HG02798 (cell line): Measurements from ENCODE around the gene TAS1R2.

ENCODE experiments used
- ATAC-seq: cut with Tn5 transposase; IDR thresholded peaks from one replicate; pipeline ENCODE4 v1.9.1; 2021; ENCODE audit warnings: mild to moderate bottlenecking; ENCODE audit not compliant: unreplicated experiment, poor library complexity

The TAS1R2 gene

GRCh38 chr1:18830596-18830995 is 28.9 kb downstream of the TAS1R2 start:
- no peak for ATAC-seq

DNA sequence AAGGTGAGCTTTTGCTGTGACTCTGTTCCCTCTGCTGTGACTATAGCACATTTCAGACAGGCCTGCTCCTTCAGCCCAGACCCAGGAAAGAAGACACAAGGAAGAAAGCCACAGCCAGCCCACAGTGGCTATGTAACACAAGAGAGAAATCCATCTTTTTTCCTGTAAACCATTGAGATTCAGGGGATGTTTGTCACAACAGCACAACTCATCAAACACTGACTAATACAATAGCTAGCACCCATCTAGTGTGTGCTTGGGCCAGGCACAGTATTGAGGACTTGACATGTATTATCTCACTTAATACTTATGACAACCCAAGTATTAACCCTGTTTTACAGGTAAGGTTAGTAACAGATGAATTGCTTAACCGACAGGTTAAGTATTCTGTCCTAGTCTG is 29.8 kb downstream of the TAS1R2 start:
- ATAC-seq, result no peak

DNA sequence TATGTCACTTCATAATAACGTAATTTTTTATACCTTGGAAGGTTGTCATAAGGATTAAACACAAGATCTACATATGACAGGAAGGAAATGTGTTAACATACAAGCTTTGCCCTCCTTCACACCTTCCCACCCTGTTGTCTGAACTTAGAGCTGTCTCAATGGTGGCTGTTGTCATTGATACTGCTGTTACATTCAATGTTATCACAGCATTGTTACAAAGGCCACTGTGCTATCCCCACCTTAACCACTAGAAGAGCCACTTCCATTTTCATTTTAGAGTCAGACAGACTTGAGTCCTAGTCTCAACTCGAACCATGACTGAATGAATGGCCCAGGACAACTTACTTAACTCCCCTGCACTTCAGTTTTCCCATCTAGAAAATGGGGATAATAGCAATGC is 31.2 kb downstream of the TAS1R2 start:
- no peak for ATAC-seq

- no peak for ATAC-seq
Measured at GRCh38 chr1:18823438-18823837, 36.0 kb downstream of the TAS1R2 start.

GRCh38 chr1:18820791-18821641 is 38.4 kb downstream of the TAS1R2 start:
- no peak for ATAC-seq

DNA sequence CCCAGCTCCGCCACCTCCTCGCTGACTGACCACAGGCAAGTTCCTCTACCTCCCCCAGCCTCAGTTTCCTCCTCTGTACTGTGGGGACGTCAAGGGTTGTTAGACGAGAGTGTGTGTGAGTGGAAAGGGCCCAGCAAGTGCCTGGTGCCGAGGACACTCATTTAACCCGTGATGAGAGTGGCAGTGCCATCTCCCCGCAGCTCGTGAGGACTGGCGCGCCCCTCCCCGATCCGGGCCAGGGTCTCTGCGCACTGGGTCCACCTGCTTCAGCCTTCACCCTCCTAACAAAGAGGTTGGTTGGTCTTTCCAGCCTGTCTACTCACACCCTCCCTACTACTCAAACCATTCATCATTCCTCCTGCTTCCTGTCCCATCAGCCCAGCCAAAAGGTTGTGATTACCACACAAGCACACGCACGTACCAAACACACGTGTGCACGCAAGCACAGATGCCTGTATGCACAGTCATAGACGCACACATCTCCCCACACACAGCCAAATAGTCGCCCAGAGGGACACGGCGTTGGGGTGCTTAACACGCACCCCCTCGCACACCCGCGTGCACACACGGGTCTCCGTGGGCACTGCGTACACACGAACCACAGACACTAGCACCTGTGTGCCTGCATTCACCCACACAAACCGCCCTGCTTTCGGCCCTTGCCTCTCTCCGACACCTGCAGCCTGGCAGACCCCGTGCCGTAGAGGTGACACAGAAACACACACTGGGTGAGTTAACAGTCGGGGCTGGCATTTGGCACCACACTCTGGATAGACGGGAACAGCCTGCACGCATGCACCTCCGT is 39.3 kb downstream of the TAS1R2 start:
- ATAC-seq, result no peak

DNA sequence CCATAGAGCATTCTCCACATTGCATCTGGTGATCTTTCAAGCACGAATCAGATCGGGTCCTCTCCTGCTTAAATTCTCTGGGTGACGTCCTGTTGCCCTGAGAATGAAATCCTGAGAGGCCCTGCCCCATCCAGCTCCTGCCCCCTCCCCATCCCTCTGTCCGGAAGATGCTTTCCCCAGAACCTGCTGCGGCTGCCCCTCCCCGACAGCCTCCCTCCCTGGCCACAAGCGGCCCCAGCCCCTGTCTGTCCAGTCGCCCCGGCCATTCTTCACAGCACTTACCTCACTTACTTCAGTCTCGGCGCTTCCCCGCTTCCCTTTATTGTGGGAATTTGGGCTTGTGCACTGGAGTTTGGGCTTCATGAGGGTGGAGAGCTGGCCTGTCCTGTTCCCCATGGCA is 40.3 kb downstream of the TAS1R2 start:
- no peak for ATAC-seq

- no peak for ATAC-seq
Measured at GRCh38 chr1:18817795-18818435, 41.5 kb downstream of the TAS1R2 start.

DNA sequence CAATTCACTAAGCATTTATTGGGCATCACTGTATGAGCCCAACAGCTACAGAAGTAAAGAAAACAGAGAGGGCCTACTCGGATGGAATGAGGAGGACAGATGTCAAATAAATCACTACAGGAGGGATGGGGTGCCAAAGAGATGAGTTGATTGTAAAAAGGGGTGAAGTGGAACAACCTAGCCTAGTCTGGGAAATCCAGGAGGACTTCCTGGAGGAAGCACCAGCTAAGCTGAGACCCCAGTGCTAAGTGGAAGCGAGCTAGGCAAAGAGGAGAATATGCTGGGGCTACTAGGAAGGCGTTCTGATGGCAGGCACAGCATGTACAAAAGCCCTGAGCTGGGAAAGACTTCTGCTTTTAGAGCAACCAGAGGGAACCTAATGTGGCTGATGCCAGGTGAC is 42.1 kb downstream of the TAS1R2 start:
- no peak for ATAC-seq

DNA sequence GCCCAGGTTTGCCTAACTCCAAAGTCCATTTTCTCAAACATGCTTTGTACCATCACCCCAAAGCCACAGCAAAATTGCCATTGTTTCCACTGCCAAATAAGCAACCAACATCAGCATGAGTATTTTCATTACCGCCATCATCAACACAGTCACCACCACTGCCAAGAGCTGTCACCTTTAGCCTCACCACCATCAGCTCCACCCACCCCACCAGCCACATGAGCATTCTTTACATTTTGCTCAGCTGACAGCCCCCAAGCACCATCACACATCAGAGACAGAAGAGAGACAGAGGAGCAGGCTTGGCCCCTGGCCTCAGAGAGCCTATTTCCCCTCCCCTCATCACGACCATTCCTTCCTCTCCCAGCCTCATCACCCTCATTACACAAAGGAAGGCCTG is 42.7 kb downstream of the TAS1R2 start:
- no peak for ATAC-seq

DNA sequence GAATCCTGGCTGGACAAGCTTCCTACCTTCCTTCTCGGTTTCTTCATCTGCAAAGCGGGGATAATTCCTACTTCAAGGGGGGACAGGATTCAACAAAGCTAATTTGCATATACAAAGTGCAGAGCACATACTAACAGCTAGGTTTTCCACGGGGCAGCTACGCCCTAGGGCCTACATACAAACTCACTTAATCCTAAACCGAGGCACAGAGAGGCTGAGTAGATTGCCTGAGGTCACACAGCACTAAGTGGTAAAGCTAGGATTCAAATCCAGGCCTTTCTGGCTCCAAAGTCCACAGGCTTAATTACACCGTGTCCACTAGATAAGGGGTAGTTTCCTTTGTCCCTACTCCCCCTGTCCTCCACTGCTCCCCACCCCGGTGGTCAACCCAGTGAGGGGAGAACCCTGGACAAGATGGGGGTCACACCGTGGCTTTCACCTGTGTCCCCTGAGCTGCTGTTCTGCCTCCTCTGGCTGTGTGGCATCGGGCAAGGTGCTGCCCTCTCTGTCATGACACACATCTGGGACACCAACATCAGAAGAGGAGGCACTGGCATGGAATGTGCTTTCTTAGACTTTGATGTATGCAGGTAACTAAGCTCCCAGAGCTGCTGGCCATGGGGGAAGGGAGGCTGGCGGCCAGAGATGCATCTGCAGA is 44.5 kb downstream of the TAS1R2 start:
- no peak for ATAC-seq

DNA sequence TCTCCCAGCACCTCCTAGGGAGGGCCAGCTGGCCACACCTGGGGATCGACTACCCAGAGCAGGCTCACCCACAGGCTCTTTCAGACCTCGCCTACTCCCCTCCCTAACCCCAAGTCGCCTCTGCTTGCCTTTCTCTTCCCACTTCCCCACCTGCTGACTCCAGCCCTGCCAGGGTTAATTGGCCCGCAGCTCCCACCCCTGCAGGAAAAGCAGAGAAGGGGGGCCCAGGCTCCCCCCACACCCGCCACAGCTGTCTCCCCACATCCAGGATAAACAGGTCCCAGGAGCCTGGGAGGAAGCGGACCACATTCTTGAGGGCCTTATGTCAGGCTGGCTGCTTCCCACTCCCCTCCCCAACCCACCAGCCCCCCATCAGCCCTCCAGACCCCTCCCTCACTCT is 45.0 kb downstream of the TAS1R2 start:
- no peak for ATAC-seq

GRCh38 chr1:18812453-18812939 is 47.0 kb downstream of the TAS1R2 start:
- no peak for ATAC-seq

DNA sequence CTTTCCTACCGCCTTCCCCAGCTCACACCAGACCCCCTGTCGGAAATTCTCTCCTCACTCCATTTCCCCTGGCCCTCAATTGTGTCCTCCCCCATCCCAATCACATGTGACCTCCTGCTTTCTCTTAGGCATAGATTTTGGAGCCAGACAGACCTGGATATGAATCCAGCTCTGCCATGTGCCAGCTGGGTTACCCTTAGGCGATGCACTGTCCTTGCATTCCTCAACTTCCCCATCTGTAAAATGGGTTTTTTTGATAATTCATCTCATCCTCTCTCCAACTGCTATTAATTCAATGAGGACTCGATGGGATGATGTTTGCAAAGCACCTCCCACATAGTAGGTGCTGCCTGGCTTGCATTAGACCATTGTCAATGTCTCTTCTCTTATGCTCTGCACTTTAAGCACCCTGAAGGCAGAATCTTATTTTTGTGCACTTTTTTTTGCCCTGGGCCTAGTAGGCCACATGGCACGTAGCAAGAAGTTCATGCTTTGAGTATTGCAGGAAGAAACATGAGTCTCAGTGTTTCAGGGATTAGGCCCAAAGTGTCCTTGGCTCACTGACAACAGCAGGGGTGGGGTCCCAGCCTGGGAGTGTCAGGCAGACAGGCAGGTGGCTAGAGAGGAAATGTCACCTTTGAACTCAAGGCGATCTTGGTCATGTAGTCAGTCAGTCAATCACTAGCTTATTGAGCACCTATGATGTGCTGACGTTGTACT is 47.6 kb downstream of the TAS1R2 start:
- ATAC-seq, result no peak

GRCh38 chr1:18809953-18810899 is 49.2 kb downstream of the TAS1R2 start:
- ATAC-seq, result no peak

- no peak for ATAC-seq
Measured at GRCh38 chr1:18808550-18808949, 50.9 kb downstream of the TAS1R2 start.

- no peak for ATAC-seq
Measured at GRCh38 chr1:18807334-18808063, 52.0 kb downstream of the TAS1R2 start.
